Right lobe of liver (tissue), 6 donors: Measurements from ENCODE around the gene PWP2. TPM values are rescaled to one million over a fixed set of nuclear protein-coding genes. Genes with fewer than 3 reads are reported as not detected.
"Not testable (repeated sequence)": the region's sequence is repeated elsewhere in the genome, so short reads cannot be mapped to it uniquely, and the experiment has no call there.

Source experiments
- ATAC-seq, 4 donors: fragments of 200-7000 bp; cut with Tn5 transposase; one replicate each; pipeline ENCODE4 v1.9.1; 2020; ENCODE audit warnings: mild to moderate bottlenecking in 4 of 4, moderate library complexity in 4 of 4
- DNase-seq, 3 donors: peaks; one replicate each; pipeline ENCODE4 v3.0.0-alpha.2; 2020
- H3K27ac ChIP-seq, 3 donors: fragments of 200-600 bp; one replicate each; pipeline ENCODE4 v1.8.0; 2022
- H3K27me3 ChIP-seq, 2 donors: fragments of 200-600 bp; one replicate each; pipeline ENCODE4 v1.8.0; 2022
- H3K36me3 ChIP-seq, 4 donors: fragments of 200-600 bp; sonication (generic) in 1 of 4; one replicate each; pipeline versions ENCODE4 v1.5.1 to v1.8.0; 2017 to 2022; ENCODE audit warnings: control low read depth in 1 of 4
- H3K4me1 ChIP-seq, 4 donors: fragments of 200-600 bp; sonication (generic) in 1 of 4; one replicate each; pipeline versions ENCODE4 v1.5.1 to v1.8.0; 2017 to 2022; ENCODE audit warnings: control low read depth in 1 of 4
- H3K4me3 ChIP-seq, 3 donors: fragments of 200-600 bp; one replicate each; pipeline ENCODE4 v1.8.0; 2022
- H3K9me3 ChIP-seq, 4 donors: fragments of 200-600 bp; sonication (generic) in 1 of 4; one replicate each; pipeline versions ENCODE4 v1.5.1 to v1.8.0; 2017 to 2022; ENCODE audit warnings: control low read depth in 1 of 4
- CTCF ChIP-seq, 4 donors: fragments of 200-600 bp in 3 of 4; fragments of 450-650 bp in 1 of 4; IDR thresholded peaks; one replicate each; pipeline versions ENCODE4 v1.5.1 to v1.8.0; 2016 to 2022; ENCODE audit warnings: antibody characterized with exemption in 4 of 4, mild to moderate bottlenecking in 2 of 4
- POLR2A ChIP-seq: fragments of 450-650 bp; IDR thresholded peaks from one replicate; pipeline ENCODE4 v1.6.1; 2017; ENCODE audit warnings: antibody characterized with exemption, mild to moderate bottlenecking
- WGBS: methylation state at CpG from one replicate; pipeline ENCODE4 v1.1.6; 2018; ENCODE audit warnings: low coverage, low lambda C conversion rate; ENCODE audit not compliant: insufficient coverage; ENCODE audit errors: missing lambda C conversion rate; 5-methylcytosine and 5-hydroxymethylcytosine counted together
- intact Hi-C, 2 donors: fragments of 100-400 bp; cut with DNase I; formaldehyde crosslinking; loops; one replicate each; pipeline versions ENCODE4 v1.11.2 to v1.14.1; 2022
- long read RNA-seq: library from polyadenylated mRNA; unstranded; transcript quantifications from one replicate; pipeline ENCODE4 v2.0.0, GENCODE V29; 2019
- total RNA-seq, 6 experiments: library from RNA; depleted of rRNA in 2 of 6; stranded (reverse); fragments of >200 nt in 2 of 6; fragmentation: NEBNext Ultra II Directional in 3 of 6; extraction: Animal tissue kit (Norgen Biotek cat#: 25700) in 3 of 6; gene quantifications; one replicate each; pipeline versions ENCODE4 v1.1.0 to v1.2.4, GENCODE V29; 2016 to 2023
- donor health status: DM: no; HTN: yes; CAD: no.
- donor health status: DM: no; HTN: no; CAD: no.
- donor health status: DM: no; HTN: no; CAD: no.
- donor health status: DM: no; HTN: yes; CAD: no.
- donor health status: DM: no; HTN: yes; CAD: no.

Gene PWP2
- total RNA-seq, result 1 to 10 TPM in 5 of 6 experiments, under 1 TPM in 1; 0.93 to 7.5 (median 3.0) TPM
- long read RNA-seq, result 0 reads

- intact Hi-C loops, H3K4me1 ChIP-seq, H3K27ac ChIP-seq, H3K27me3 ChIP-seq, H3K9me3 ChIP-seq, H3K36me3 ChIP-seq: not testable (repeated sequence)
- ATAC-seq (peak; percentile 93 to 96 (median 94)), DNase-seq (peak; percentile 29 to 64 (median 48))
- whole genome bisulfite sequencing, result no CpG with 5 or more reads among the region's 66 CpGs
- peak within 1 kb of the TSS in 2 of 3 donors; percentile 34 to 50 for H3K4me3 ChIP-seq
Measured at GRCh38 chr21:44107026-44107501, at the start of gene PWP2. Gene PWP2 (plus strand): TSS chr21:44107399. CDS start chr21:44107417, 18 bp downstream.

GRCh38 chr21:44057960-44058651 is 49.1 kb upstream of the PWP2 start:
- Histone ChIP-seq H3K4me1 (no peaks in the 10 kb centered on the region), H3K9me3 (no peaks in the 10 kb centered on the region), H3K27me3 (no peaks in the 10 kb centered on the region), H3K36me3 (peaks cover 0 to 40% (median 9%) of the 10 kb centered on the region in 4 donors), H3K27ac (no peak overlapping the region), H3K4me3 (no peak overlapping the region)
- DNase-seq (no peak), ATAC-seq (peak in 1 of 4 donors; percentile 8)
- TF ChIP-seq POLR2A (no peak), CTCF (IDR thresholded peaks at IDR 0.05) (no peak)
- intact Hi-C loops, result no loop called here
- 79% methylated on average over 9 of the region's 15 CpGs for WGBS

- no peaks in the 10 kb centered on the region for H3K27me3 ChIP-seq
- TF ChIP-seq CTCF (IDR thresholded peaks at IDR 0.05), result no peak
- no peak for TF ChIP-seq POLR2A
- no peaks in the 10 kb centered on the region for H3K9me3 ChIP-seq
- H3K27ac ChIP-seq, result no peak overlapping the region
- 90% methylated on average over 3 of the region's 12 CpGs for WGBS
- intact Hi-C loops, result no loop called here
- peaks cover 0 to 45% (median 11%) of the 10 kb centered on the region in 4 donors for H3K36me3 ChIP-seq
- no peaks in the 10 kb centered on the region for H3K4me1 ChIP-seq
- DNase-seq, result no peak
- no peak overlapping the region for H3K4me3 ChIP-seq
- peak in 1 of 4 donors; percentile 40 for ATAC-seq
Measured at GRCh38 chr21:44058652-44058964, 48.6 kb upstream of the PWP2 start.

GRCh38 chr21:44058981-44059380 is 48.2 kb upstream of the PWP2 start:
- no peak for TF ChIP-seq POLR2A
- TF ChIP-seq CTCF (IDR thresholded peaks at IDR 0.05), result no peak
- no peak for ATAC-seq
- H3K36me3 ChIP-seq, result peaks cover 0 to 49% (median 13%) of the 10 kb centered on the region in 4 donors
- no peaks in the 10 kb centered on the region for H3K27me3 ChIP-seq
- WGBS, result 90% methylated on average over 15 of the region's 17 CpGs
- intact Hi-C loops, result no loop called here
- no peak for DNase-seq
- no peak overlapping the region for H3K4me3 ChIP-seq
- H3K4me1 ChIP-seq, result no peaks in the 10 kb centered on the region
- H3K27ac ChIP-seq, result no peak overlapping the region
- H3K9me3 ChIP-seq, result no peaks in the 10 kb centered on the region

GRCh38 chr21:44059710-44060109 is 47.5 kb upstream of the PWP2 start:
- DNase-seq (no peak), ATAC-seq (no peak)
- intact Hi-C loops, result no loop called here
- TF ChIP-seq POLR2A (no peak), CTCF (IDR thresholded peaks at IDR 0.05) (no peak)
- peaks cover 0 to 49% (median 14%) of the 10 kb centered on the region in 4 donors for H3K36me3 ChIP-seq
- H3K9me3 ChIP-seq, result no peaks in the 10 kb centered on the region
- H3K4me1 ChIP-seq, result no peaks in the 10 kb centered on the region
- WGBS, result 91% methylated on average over 4 of the region's 4 CpGs
- H3K27ac ChIP-seq, result no peak overlapping the region
- H3K27me3 ChIP-seq, result no peaks in the 10 kb centered on the region
- H3K4me3 ChIP-seq, result no peak overlapping the region
